ENCODE measurements around the gene CDH11.

DNA sequence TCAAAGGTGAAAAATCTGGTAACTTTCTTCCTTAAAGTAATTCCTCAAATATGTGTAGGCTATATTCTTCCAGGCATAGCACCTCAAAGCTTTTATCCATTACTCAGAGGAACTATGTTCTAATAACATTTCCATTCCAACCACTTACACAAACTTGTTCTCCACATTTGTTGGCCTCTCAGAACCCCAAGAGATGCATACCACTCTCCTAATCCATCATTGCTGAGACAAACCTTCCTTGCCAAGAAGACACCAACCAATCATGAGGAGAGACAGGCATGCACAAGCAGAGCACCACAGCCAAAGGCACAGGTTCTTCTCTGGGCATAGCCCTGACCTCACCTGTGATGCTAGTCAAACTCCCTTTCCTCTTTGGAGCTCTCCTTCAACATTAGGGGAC is 20.9 kb downstream of the CDH11 start:
- no peak for TF ChIP-seq EZH2 (IDR thresholded peaks at IDR 0.05; ENCODE audit: borderline replicate concordance, low read length)
- no peak for TF ChIP-seq CTCF (IDR thresholded peaks at IDR 0.05; ENCODE audit: low read length)
